Type B pancreatic cell (in vitro differentiated cells): ENCODE measurements around the gene BCL11A. TPM values are rescaled to one million over a fixed set of nuclear protein-coding genes. Genes with fewer than 3 reads are reported as not detected.

Experiments
- DNase-seq: peaks from one replicate; pipeline ENCODE4 v3.0.0; 2021; ENCODE audit warnings: mixed read lengths; ENCODE audit not compliant: unreplicated experiment; ENCODE audit errors: extremely low spot score
- H3K27ac Mint-ChIP-seq: 2 replicates; pipeline ENCODE4 v1.8.0; 2021; ENCODE audit warnings: mild to moderate bottlenecking, mixed read lengths
- H3K27me3 Mint-ChIP-seq: 2 replicates; pipeline ENCODE4 v1.8.0; 2021; ENCODE audit warnings: mixed read lengths
- H3K36me3 Mint-ChIP-seq: 2 replicates; pipeline ENCODE4 v1.8.0; 2021; ENCODE audit warnings: mixed read lengths
- H3K4me1 Mint-ChIP-seq: one replicate; pipeline ENCODE4 v1.8.0; 2021; ENCODE audit warnings: mixed read lengths; ENCODE audit not compliant: unreplicated experiment
- H3K4me3 Mint-ChIP-seq: 2 replicates; pipeline ENCODE4 v1.8.0; 2021; ENCODE audit warnings: mild to moderate bottlenecking, mixed read lengths
- H3K9me3 Mint-ChIP-seq: 2 replicates; pipeline ENCODE4 v1.8.0; 2021; ENCODE audit warnings: mixed read lengths
- total RNA-seq: library from RNA; stranded (reverse); gene quantifications from 2 replicates; pipeline ENCODE4 v1.2.1, GENCODE V29; 2021; ENCODE audit warnings: low replicate concordance
- TF ChIP-seq, protein P1 (sequence below): fragments of 200-600 bp; sonication (generic); conservative IDR thresholded peaks from 2 replicates; pipeline ENCODE4 v1.5.0; 2021; ENCODE audit warnings: antibody characterized with exemption, mild to moderate bottlenecking

Gene BCL11A
- total RNA-seq, 1 donor from 2014 or later: 53.1 TPM

DNA sequence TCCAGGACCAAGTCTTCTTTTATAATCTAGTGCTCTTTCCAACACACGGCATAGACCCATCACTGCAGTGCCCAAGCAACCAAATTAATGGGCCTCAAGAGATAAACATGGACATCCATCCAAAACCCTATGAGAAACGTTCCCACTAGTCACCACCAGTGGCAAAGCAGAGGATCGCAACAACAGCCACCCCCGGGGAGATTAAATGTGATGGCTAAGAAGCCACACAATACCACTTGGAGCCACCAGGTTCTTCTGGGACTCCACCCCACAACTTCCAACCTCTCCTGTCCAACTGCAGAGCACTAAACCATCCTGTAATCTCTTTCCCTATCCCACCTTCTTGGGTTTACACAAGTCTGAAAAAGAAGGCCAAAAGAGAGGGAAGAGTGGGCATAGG, 123.8 kb downstream of the BCL11A start:
- Mint-ChIP-seq H3K36me3 (no peaks in the 10 kb centered on the region), H3K9me3 (no peaks in the 10 kb centered on the region), H3K27ac (no peak overlapping the region), H3K4me3 (no peak overlapping the region), H3K4me1 (peaks cover 10% of the 10 kb centered on the region), H3K27me3 (peaks cover 4% of the 10 kb centered on the region)
- no peak for DNase-seq
- TF ChIP-seq, protein P1, sequence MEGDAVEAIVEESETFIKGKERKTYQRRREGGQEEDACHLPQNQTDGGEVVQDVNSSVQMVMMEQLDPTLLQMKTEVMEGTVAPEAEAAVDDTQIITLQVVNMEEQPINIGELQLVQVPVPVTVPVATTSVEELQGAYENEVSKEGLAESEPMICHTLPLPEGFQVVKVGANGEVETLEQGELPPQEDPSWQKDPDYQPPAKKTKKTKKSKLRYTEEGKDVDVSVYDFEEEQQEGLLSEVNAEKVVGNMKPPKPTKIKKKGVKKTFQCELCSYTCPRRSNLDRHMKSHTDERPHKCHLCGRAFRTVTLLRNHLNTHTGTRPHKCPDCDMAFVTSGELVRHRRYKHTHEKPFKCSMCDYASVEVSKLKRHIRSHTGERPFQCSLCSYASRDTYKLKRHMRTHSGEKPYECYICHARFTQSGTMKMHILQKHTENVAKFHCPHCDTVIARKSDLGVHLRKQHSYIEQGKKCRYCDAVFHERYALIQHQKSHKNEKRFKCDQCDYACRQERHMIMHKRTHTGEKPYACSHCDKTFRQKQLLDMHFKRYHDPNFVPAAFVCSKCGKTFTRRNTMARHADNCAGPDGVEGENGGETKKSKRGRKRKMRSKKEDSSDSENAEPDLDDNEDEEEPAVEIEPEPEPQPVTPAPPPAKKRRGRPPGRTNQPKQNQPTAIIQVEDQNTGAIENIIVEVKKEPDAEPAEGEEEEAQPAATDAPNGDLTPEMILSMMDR: no peak

DNA sequence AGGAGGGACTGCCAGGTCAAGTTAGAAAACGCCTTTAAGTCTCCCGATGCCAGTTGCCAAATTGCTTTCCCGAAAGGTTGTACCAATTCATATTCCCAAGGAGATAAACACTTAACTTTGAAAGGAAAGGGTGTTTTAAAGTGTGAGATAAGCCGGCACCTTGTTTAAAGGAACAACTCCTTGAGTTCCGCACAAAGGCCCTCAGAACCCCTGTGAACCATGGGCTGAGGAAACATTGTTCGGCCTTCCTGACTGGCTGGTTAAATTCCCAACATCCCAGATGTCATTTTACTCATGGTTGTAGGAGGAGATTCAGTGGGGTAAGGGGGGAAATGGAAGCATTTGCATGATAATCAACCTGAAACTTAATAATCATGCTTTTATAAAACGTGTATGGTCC, 126.6 kb downstream of the BCL11A start:
- H3K36me3 Mint-ChIP-seq: no peaks in the 10 kb centered on the region

DNA sequence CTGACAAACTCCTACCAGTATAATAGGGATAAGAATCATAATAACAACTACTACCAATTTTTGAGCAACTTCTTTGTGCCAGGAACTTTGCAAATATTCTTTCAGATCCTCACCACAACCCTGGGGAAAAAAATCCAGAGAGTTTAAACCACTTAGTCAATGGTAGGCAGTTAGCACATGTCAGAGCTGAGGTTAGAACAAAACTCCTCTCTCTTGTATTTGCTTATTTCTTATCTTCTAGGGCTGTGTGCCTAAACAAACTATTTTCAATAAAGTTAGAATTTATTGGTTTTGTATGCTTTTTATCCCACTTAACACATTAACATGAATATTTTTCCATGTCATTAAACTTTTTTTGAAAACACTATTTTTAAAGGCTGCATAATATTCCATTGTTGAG, 127.1 kb downstream of the BCL11A start:
- peaks cover 3% of the 10 kb centered on the region for H3K27me3 Mint-ChIP-seq

More for the DNA sequence above, 126.6 kb downstream of the BCL11A start:
- no peak overlapping the region for H3K4me3 Mint-ChIP-seq
- no peaks in the 10 kb centered on the region for H3K9me3 Mint-ChIP-seq
- no peak overlapping the region for H3K27ac Mint-ChIP-seq
- H3K4me1 Mint-ChIP-seq: peaks cover 9% of the 10 kb centered on the region
- H3K27me3 Mint-ChIP-seq: peaks cover 3% of the 10 kb centered on the region
- no peak for DNase-seq
- TF ChIP-seq, protein P1: no peak

GRCh38 chr2:60424233-60424632, 129.2 kb downstream of the BCL11A start:
- no peak overlapping the region for H3K27ac Mint-ChIP-seq
- no peaks in the 10 kb centered on the region for H3K9me3 Mint-ChIP-seq
- DNase-seq: no peak

More for the DNA sequence above, 127.1 kb downstream of the BCL11A start:
- H3K36me3 Mint-ChIP-seq: no peaks in the 10 kb centered on the region
- H3K9me3 Mint-ChIP-seq: no peaks in the 10 kb centered on the region
- TF ChIP-seq, protein P1: no peak
- H3K4me1 Mint-ChIP-seq: peaks cover 9% of the 10 kb centered on the region
- no peak for DNase-seq
- H3K27ac Mint-ChIP-seq: no peak overlapping the region
- no peak overlapping the region for H3K4me3 Mint-ChIP-seq

DNA sequence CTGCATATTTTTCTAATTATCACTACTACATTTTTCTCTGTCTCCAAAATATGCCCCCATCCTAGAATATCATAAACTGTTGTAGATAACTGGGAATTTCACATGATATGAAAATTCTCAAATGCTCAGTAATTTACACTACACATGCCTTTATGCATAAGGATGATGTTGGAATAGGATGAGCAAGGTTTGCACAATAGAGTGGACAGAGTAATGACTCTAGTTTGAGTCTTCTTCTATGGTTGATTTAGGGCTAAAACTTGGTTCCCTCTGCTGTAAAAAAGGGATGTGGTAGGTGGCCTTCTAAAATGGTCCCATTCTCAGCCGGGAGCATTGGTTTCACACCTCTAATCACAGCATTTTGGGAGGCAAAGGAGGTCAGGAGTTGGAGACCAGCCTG, 129.9 kb downstream of the BCL11A start:
- no peak for DNase-seq
- H3K27me3 Mint-ChIP-seq: peaks cover 16% of the 10 kb centered on the region
- H3K4me1 Mint-ChIP-seq: peaks cover 9% of the 10 kb centered on the region
- H3K4me3 Mint-ChIP-seq: no peak overlapping the region
- no peaks in the 10 kb centered on the region for H3K36me3 Mint-ChIP-seq
- no peaks in the 10 kb centered on the region for H3K9me3 Mint-ChIP-seq
- H3K27ac Mint-ChIP-seq: no peak overlapping the region
- TF ChIP-seq, protein P1: no peak

More at GRCh38 chr2:60424233-60424632, 129.2 kb downstream of the BCL11A start:
- TF ChIP-seq, protein P1: no peak
- Mint-ChIP-seq H3K36me3 (no peaks in the 10 kb centered on the region), H3K27me3 (peaks cover 9% of the 10 kb centered on the region), H3K4me1 (peaks cover 9% of the 10 kb centered on the region), H3K4me3 (no peak overlapping the region)
